Measurements from ENCODE around the gene EPB41L4B.

Gene EPB41L4B

DNA sequence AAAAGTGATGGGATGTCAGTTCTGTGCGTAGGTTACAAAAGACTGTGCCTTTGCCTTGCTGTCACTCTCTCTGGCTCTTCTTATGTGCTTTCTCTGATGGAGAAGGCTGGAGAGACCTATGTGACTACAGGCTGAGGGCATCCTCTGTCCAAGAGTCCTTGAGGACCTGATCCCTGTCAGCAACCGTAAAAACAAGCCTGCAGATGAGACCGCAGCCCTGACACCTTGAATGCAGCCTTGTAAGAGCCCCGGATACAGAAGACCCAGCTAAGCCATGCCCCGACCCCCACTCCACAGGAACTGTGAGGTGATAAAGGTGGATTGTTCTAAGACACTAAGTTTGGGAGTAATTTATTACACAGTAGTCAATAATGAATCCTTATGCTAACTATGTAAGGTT is 121.2 kb downstream of the EPB41L4B start:
- DNase-seq (ENCODE audit: low spot score) = no peak

GRCh38 chr9:109198736-109199382 is 122.0 kb downstream of the EPB41L4B start:
- no peak for DNase-seq (ENCODE audit: low spot score)

DNA sequence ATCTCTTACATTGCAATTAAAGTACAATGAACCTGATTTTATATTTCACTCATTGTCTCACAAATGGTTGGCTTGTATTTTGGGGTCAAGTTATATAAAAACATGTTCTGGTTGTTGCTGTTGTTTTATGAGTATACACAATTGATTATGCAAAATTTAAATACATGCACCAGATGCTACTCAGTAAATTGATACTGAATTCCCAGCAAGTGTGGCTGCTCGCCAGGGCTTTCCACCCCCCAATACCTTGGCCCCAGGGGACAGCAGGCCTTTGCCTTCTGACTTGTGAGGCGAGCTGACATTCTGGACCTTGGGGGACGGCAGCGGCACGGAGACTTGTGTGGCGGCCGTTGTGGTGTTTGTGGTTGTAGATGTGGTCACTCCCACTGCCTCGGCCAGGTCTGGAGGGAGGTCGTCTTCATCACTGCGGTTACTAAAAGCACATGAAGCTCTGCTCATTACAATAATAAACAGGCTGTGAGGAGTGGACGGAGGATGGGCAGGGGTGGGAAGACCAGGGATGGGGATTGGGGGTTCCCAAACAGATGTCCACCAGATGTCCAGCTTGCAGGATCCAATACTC is 126.8 kb downstream of the EPB41L4B start:
- no peak for DNase-seq (ENCODE audit: low spot score)

DNA sequence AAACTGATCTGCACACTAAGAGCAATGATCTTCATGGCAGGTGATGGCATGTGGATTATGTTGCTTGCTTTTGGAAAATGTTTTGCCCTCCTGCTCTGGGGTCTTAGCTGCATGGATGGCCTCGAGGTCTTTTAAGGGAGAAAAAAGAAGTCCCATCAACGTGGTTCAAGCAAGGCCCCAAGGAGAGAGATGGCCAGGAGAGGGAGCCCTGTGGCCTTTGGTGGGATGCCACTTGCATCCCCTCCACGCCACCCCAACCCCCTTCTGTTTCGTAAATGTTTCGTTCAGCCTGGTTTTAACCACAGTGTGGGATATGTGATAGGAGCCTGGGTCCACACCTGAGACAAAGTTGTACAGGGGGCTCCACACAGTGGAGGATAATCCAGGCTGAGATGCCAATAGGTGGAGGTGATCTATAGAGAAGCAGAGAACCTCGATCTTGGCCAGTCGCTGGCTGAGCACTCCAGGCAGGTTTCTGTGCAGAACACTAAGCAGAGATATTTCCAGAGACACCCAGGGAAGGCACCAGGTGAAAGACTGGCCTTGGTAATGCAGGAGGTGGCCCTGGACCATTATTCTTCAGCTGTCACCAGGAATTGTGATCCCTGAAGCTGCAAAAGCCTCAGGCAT is 128.0 kb downstream of the EPB41L4B start:
- DNase-seq (ENCODE audit: low spot score) = no peak

DNA sequence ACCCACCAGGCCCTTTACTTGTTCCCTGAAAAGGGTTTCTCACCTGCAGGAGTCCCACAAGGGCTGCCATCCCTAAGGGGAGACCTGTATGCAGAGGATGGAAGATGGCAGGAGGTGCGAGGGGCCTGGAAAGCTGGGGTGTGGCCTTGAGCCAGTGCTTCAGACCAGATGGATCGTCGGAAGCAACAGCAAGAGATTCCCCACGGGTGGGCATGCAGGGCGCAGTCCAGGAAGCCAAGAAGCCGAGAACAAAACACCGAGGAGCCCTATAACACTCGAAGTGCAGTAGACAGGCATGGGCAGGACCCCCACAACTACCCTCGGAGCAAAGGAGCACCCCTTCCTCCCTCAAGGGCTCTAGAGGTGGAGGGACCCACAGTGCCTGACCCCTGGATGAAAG is 129.1 kb downstream of the EPB41L4B start:
- no peak for DNase-seq (ENCODE audit: low spot score)

- no peak for DNase-seq (ENCODE audit: low spot score)
Measured at GRCh38 chr9:109190151-109190550, 130.7 kb downstream of the EPB41L4B start.

DNA sequence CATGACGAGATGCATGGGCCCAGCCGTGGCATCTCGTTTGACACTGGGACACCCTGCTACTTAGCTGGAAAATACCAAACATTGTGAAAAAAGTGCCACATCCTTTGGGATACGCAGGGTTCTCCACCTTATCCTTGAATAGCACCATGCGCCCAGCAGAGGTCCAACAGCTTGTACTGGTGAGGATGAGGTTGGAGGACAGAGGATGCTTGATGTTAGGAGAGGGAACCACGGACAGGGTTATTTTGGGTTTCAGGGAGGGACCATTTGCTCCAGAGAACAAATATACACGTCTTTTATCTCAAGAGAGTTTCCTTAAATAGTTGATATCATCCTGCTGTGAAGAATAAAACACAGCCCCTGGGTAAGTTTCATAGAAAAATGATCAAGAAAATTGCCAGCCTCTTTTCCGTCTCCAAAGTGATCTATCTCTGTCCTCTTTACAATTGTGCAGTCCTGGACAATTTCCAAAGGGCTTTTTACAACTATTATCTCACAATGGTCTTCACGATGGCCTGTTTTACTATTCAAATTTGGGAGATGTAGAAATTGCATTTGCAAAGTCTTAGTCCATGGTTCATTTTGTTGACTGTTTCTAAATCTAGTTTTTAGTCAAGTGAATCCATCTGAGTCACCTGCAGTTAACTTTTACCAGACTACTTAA is 133.9 kb downstream of the EPB41L4B start:
- DNase-seq (ENCODE audit: low spot score) = no peak

- DNase-seq (ENCODE audit: low spot score) = peak; percentile 29
Measured at GRCh38 chr9:109182940-109183798, 137.7 kb downstream of the EPB41L4B start.

DNA sequence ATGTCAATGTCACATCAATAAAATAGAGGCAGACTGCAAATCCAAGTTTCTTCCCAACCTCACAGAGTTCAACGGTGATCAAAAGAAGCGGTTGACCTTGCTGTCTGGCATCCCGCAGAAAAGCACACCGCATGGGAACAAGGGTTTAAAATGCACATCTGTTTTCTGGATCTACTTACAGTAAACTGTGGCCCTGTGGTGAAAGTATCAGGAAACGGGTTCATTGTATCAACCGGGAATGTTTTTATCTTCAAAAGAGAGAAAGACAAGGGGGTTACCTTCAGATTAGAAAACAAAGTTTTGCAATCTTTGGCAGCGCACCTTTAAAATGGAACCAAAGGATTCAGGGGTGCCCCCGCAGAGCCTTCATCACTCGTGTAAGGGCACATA is 138.3 kb downstream of the EPB41L4B start:
- DNase-seq (ENCODE audit: low spot score) = no peak

DNA sequence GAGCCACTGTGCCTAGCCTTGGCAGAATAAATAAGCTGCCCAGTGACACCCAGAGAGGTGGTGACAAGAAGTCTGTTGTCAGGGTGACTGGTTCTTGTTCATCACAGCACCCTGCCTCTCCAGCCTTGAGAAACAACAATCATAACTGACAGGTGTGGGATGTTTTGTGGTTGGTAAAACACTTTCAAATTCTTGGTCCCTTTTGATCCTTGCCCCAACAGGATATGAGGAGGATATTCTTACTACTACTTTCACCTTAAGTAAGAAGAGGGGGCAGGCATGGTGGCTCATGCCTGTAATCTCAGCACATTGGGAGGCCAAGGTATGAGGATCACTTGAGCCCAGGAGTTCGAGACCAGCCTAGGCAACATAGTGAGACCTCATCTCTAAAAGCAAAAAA is 139.6 kb downstream of the EPB41L4B start:
- DNase-seq (ENCODE audit: low spot score) = no peak

DNA sequence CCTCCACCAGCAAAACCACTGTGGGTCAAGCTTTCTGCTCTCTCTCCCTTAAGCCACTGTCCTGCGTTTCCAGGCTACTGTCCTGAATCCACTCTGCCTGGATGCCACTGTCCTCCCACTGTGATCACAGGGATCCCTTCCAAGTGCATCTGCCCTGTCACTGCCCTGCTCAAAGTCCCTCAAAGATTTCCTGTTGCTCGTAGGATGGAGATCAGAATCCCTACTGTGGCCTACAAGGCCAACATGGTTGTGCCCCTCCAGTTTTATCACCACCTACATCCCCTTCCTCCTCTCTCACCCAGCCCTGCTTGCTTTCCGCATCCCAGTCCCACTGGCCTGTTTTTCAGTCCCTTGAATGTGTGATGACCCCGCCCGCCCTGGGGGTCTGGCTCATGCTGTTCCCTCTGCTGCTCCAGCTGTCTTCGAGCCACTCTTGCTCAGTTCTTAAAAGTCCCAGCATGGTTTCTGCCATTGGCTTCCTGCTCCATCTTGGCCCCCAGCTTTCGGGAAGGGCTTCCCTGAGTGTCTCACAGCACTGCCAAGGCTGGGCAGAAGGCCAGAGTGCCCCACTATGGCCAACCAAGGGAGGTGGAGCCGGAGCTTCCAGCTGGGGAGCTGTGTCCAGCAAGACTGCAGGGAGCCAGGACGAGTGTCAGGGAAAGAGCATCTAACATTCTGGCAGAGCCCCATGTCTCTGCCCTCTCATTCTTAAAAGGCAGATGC is 140.9 kb downstream of the EPB41L4B start:
- DNase-seq (ENCODE audit: low spot score) = no peak

DNA sequence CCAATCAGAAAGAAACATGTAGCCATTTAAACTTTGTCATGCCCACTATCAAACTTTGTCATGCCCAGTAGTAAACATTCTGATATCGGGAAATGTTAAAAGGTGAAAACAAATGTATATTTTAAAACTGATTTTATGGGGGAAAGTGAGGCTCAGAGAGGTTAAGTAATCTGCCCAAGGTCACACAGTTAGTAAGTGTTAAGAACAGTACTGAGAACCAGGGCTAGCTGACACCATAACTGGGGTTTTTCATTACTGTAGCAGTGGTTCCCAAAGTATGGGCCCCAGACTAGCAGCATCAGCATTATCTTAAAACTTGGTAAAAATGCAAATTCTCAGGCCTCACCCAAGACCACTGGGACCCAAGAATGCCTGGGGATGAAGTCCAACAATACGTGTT is 143.9 kb downstream of the EPB41L4B start:
- no peak for DNase-seq (ENCODE audit: low spot score)

DNA sequence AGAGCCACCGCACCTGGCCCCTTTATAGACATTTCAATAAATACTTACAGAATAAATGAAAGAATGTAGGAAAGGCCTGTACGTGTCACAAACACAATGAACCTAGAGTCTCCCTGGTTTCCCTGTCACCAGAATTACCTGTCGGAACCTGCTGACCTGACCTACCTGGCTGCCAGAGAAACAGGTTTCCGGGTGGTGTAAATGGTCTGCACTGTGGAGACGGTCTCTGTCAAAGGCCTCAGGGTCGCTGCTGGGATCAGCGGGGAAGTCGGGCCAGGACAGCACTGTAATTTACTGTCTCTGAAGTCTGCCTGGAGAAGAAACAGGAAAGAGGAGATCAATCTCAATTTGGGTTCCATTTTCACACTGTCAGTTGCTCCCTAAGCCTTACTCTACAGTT is 144.5 kb downstream of the EPB41L4B start:
- no peak for DNase-seq (ENCODE audit: low spot score)

DNA sequence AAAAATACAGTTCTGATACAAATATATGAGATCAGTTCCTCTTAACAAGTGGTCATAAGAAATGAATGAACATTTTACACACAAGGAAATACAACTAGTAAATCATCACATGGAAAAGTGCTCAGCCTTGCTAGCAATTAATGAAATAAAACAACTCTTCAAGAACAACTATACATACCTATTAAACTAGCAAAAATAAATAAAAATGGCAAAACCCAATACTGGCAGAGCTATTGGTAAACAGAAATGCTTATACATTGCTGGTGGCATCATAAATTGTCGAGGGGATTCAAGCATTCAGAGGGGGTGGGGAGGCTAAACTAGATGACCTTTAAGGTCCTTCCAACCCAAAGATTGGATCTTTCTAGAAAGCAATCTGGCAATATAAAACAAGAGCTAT is 147.9 kb downstream of the EPB41L4B start:
- DNase-seq (ENCODE audit: low spot score) = no peak

DNA sequence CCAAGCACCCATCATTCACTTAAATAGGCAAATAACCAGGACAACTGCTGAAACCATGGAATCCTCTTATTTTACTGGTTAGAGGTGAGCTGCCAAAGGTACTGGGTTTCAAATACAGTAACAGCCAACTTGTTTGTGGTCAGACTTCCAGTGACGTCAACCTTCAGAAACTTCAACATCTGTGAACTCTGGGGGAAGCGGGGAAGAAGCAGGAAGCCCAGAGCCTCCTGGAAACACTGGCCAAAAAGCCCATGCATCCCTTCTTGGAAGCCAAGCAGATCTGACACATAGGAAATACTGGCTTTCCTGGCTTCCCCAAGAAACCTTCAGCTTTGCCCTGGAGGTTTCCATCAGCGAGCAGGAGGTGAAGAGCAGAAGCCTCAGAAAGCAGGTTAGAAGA is 148.9 kb downstream of the EPB41L4B start:
- peak; percentile 26 for DNase-seq (ENCODE audit: low spot score)

- DNase-seq (ENCODE audit: low spot score) = no peak
Measured at GRCh38 chr9:109168170-109168569, 152.7 kb downstream of the EPB41L4B start.

GRCh38 chr9:109167716-109168115 is 153.1 kb downstream of the EPB41L4B start:
- no peak for DNase-seq (ENCODE audit: low spot score)

DNA sequence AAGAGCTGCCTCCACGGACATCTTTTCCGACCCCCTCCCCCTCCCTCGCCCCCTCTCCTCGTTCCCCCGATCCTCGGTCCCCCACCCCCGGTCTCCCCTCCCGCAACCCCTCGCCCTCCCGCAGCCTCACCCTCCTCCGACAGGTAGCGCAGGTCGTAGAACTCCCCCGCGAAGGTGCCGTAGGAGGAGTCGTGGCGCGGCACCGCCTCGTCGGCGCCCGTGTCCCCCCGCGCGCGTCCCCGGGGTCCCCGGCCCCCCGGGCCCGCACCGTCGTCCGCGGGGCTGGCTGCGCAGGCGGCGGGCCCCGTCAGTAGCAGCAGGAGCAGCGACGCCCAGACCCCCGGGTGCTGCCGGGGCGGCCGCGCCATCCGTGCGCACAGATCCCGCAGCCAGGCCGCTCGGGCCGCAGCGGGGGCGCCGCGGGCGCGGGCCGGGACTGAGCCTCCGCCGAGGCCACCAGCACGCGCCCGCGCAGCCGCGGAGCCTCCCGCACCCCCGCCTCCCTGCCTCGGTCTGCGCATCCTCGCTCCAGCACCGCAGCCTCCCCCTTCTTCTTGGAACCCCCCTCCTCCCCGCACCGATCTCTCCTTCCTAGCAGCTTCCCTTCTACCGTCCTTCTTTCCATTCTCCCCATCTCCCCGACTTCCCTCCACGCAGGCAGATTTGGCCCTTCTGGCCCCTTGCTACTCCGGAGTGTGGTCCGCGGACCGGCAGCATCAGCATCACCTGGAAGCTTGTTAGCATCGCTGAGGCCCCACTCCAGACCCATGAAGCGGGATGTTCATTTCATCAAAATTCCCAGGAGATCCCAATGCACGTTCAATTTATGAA is 153.9 kb downstream of the EPB41L4B start, which contains the start of gene FRRS1L:
Gene FRRS1L, minus strand, starts transcription at position 479 of the 831 bp plus-strand sequence. Its CDS starts 111 bp downstream, at position 368.
- DNase-seq (ENCODE audit: low spot score) = no peak

GRCh38 chr9:109166171-109166770 is 154.6 kb downstream of the EPB41L4B start:
- DNase-seq (ENCODE audit: low spot score) = no peak

GRCh38 chr9:109164042-109164441 is 156.8 kb downstream of the EPB41L4B start:
- no peak for DNase-seq (ENCODE audit: low spot score)

Data from AG08395 (cell line).